Central memory CD8-positive, alpha-beta T cell (primary cell): ENCODE results near the gene FTCD.

Experiments used
- ATAC-seq: fragments of 150-1000 bp; cut with Tn5 transposase; replicated peaks from 2 replicates; pipeline ENCODE4 v1.10.0; 2022; ENCODE audit warnings: mild to moderate bottlenecking, moderate FRiP score, moderate number of reproducible peaks; ENCODE audit not compliant: poor library complexity, severe bottlenecking; ENCODE audit errors: extremely low read depth
- DNase-seq, 2 donors: peaks; one replicate each; pipeline ENCODE4 v3.0.0; 2021; ENCODE audit warnings: low spot score in 2 of 2
- H3K27ac Mint-ChIP-seq: one replicate; pipeline ENCODE4 v1.8.0; 2022; ENCODE audit warnings: low read depth, mild to moderate bottlenecking, moderate library complexity, mixed read lengths
- H3K27me3 Mint-ChIP-seq: one replicate; pipeline ENCODE4 v1.8.0; 2022; ENCODE audit warnings: mixed read lengths
- H3K36me3 Mint-ChIP-seq: one replicate; pipeline ENCODE4 v1.8.0; 2022; ENCODE audit warnings: mild to moderate bottlenecking, moderate library complexity, mixed read lengths; ENCODE audit not compliant: insufficient read depth
- H3K4me1 Mint-ChIP-seq: one replicate; pipeline ENCODE4 v1.8.0; 2022; ENCODE audit warnings: mixed read lengths
- H3K4me3 Mint-ChIP-seq: one replicate; pipeline ENCODE4 v1.8.0; 2022; ENCODE audit warnings: mild to moderate bottlenecking, moderate library complexity, mixed read lengths
- H3K9me3 Mint-ChIP-seq: one replicate; pipeline ENCODE4 v1.8.0; 2022; ENCODE audit warnings: mixed read lengths

Gene FTCD

GRCh38 chr21:46191686-46192575 is 36.6 kb upstream of the FTCD start:
- no peaks in the 10 kb centered on the region for H3K4me1 Mint-ChIP-seq

GRCh38 chr21:46191257-46191685 is 35.9 kb upstream of the FTCD start:
- H3K9me3 Mint-ChIP-seq = no peaks in the 10 kb centered on the region
- no peak for ATAC-seq
- no peak overlapping the region for H3K27ac Mint-ChIP-seq
- no peak overlapping the region for H3K4me3 Mint-ChIP-seq
- H3K36me3 Mint-ChIP-seq = peaks cover 6% of the 10 kb centered on the region
- DNase-seq = no peak
- no peaks in the 10 kb centered on the region for H3K4me1 Mint-ChIP-seq
- H3K27me3 Mint-ChIP-seq = no peaks in the 10 kb centered on the region

More at GRCh38 chr21:46191686-46192575, 36.6 kb upstream of the FTCD start:
- Mint-ChIP-seq H3K36me3 (peaks cover 9% of the 10 kb centered on the region), H3K27ac (no peak overlapping the region), H3K9me3 (no peaks in the 10 kb centered on the region), H3K27me3 (no peaks in the 10 kb centered on the region), H3K4me3 (no peak overlapping the region)
- DNase-seq (peak in 1 of 2 donors; percentile 6), ATAC-seq (no peak)

DNA sequence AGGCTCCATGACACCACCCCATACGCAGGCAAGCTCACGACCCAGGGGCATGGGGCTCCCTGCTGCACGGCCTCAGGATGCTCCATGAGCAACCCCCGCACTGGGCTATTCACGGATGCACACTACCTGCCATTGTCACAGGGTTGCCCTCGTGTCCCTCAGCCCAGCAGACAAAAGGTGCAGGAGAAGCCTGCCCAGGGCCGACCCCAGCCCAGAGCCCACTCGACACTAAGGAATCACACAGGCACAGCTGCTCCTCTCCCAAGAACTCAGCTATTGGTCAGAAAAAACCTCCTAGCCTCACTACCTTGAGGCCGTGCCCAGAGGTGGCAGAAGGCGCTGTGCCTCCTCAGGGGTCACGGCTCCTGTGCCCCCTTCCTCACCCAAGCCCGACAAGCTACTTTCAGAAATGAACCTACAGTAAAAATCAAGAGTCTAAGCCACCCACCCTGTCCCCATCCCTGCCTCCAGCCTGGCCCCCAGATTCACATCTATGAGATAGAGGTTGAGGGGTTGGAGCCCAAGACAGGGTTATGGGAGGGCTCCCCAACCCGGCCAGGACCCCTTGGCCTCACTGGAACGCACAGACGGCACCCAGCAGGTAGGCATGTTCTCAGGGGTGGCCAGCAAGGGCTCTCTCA is 35.2 kb upstream of the FTCD start:
- H3K4me3 Mint-ChIP-seq = no peak overlapping the region
- H3K27me3 Mint-ChIP-seq = no peaks in the 10 kb centered on the region
- H3K27ac Mint-ChIP-seq = no peak overlapping the region
- no peak for DNase-seq
- no peaks in the 10 kb centered on the region for H3K9me3 Mint-ChIP-seq
- no peak for ATAC-seq
- peaks cover 5% of the 10 kb centered on the region for H3K36me3 Mint-ChIP-seq
- no peaks in the 10 kb centered on the region for H3K4me1 Mint-ChIP-seq

- DNase-seq (no peak), ATAC-seq (no peak)
- no peak overlapping the region for H3K4me3 Mint-ChIP-seq
- no peaks in the 10 kb centered on the region for H3K4me1 Mint-ChIP-seq
- H3K27ac Mint-ChIP-seq = no peak overlapping the region
- no peaks in the 10 kb centered on the region for H3K9me3 Mint-ChIP-seq
- H3K27me3 Mint-ChIP-seq = no peaks in the 10 kb centered on the region
- peaks cover 3% of the 10 kb centered on the region for H3K36me3 Mint-ChIP-seq
Measured at GRCh38 chr21:46189959-46190490, 34.6 kb upstream of the FTCD start.

DNA sequence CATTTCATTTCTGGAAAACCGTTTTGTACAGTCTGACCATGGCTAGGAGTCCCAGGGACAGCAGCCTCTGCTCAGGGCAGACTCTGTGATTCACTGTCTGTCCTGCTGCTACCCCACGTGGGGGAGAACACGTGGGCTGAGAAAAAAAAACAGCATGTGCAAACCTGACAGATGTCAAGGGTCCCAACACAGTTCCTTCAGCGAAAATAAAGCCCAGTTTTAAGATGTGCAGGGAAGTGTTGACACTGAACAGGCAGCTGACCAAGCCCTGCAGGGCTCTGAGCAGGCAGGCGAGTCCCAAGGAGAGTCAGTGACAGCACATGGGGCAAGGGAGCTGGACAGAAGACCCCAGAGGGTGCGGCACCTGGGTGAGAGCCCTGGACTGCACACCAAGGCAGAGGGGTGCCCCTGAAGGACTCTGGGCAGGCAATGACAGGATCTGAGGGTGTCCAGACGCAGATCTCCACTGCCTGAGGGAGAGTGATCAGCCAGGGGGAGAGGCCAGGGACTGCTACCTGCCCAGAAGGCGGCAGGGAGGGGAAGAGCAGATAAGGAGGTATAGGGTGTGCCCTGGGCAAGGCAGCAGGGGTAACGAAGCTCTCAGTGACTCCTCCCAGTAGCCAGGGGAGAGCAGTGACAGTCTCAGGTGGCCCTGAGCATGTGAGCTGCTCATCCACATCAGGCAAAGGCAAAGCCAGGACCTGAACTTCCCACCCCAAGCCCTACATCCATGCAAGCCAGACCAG is 34.0 kb upstream of the FTCD start:
- Mint-ChIP-seq H3K36me3 (peaks cover 4% of the 10 kb centered on the region), H3K4me1 (no peaks in the 10 kb centered on the region)
- no peak for DNase-seq

GRCh38 chr21:46188226-46189212 is 33.1 kb upstream of the FTCD start:
- DNase-seq (no peak), ATAC-seq (no peak)
- Mint-ChIP-seq H3K36me3 (peaks cover 3% of the 10 kb centered on the region), H3K27me3 (no peaks in the 10 kb centered on the region), H3K4me3 (no peak overlapping the region), H3K27ac (peak overlapping the region; percentile 60), H3K4me1 (no peaks in the 10 kb centered on the region), H3K9me3 (no peaks in the 10 kb centered on the region)

More for the DNA sequence above, 34.0 kb upstream of the FTCD start:
- H3K4me3 Mint-ChIP-seq = no peak overlapping the region
- no peaks in the 10 kb centered on the region for H3K9me3 Mint-ChIP-seq
- no peaks in the 10 kb centered on the region for H3K27me3 Mint-ChIP-seq
- no peak for ATAC-seq
- no peak overlapping the region for H3K27ac Mint-ChIP-seq

DNA sequence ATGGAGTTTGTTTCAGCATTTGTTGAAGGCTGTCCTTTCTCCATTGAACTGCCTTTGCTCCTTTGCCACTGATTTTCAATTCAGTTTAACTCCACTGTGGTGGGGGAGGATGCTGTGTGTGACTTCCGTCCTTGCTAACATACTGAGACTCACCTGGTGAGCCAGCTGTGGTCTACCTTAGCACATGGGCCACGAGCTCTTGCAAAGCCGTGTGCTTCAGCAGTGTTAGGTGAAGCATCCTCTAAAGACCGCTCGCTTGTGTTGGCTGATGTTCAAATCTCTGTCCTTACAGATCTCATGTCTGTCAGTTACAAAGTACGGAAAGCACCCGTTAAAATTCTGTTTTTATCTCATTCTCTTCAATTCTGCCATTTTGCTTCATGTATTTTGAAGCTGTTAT is 32.4 kb upstream of the FTCD start:
- H3K4me1 Mint-ChIP-seq = no peaks in the 10 kb centered on the region
- no peak overlapping the region for H3K4me3 Mint-ChIP-seq
- H3K27ac Mint-ChIP-seq = peak overlapping the region; percentile 60
- DNase-seq (no peak), ATAC-seq (no peak)
- no peaks in the 10 kb centered on the region for H3K27me3 Mint-ChIP-seq
- peaks cover 3% of the 10 kb centered on the region for H3K36me3 Mint-ChIP-seq
- no peaks in the 10 kb centered on the region for H3K9me3 Mint-ChIP-seq

- Mint-ChIP-seq H3K9me3 (no peaks in the 10 kb centered on the region), H3K27me3 (no peaks in the 10 kb centered on the region), H3K36me3 (peaks cover 3% of the 10 kb centered on the region), H3K27ac (no peak overlapping the region), H3K4me1 (no peaks in the 10 kb centered on the region), H3K4me3 (no peak overlapping the region)
- ATAC-seq (no peak), DNase-seq (no peak)
Measured at GRCh38 chr21:46187261-46187660, 31.9 kb upstream of the FTCD start.

DNA sequence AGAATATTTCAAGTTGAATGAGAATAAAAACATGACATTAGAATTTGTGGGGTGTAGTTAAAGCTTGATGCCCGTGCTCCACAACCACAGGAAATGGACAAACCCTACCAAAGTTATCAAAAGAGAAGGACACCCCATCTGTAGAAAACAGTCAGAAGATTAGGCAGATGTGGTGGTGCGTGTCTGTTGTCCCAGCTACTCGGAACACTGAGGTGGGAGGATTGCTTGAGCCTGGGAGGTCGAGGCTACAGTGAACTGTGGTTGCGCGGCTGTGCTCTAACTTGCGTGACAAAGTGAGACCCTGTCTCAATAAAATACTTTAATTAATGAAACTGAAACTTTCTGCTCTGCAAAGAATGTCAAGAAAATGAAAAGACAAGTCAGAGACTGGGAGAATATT is 30.3 kb upstream of the FTCD start:
- no peaks in the 10 kb centered on the region for H3K4me1 Mint-ChIP-seq
- no peak overlapping the region for H3K27ac Mint-ChIP-seq
- H3K27me3 Mint-ChIP-seq = no peaks in the 10 kb centered on the region
- ATAC-seq (no peak), DNase-seq (no peak)
- H3K4me3 Mint-ChIP-seq = no peak overlapping the region
- H3K36me3 Mint-ChIP-seq = peaks cover 3% of the 10 kb centered on the region
- H3K9me3 Mint-ChIP-seq = no peaks in the 10 kb centered on the region

- Mint-ChIP-seq H3K4me1 (no peaks in the 10 kb centered on the region), H3K9me3 (no peaks in the 10 kb centered on the region), H3K36me3 (peaks cover 3% of the 10 kb centered on the region), H3K27ac (peak overlapping the region; percentile 26), H3K4me3 (peak overlapping the region; percentile 71), H3K27me3 (no peaks in the 10 kb centered on the region)
- peak; percentile 91 for ATAC-seq
- DNase-seq = peak in 1 of 2 donors; percentile 79
Measured at GRCh38 chr21:46184625-46185555, 29.5 kb upstream of the FTCD start.
